D341Med (cell line): ENCODE results near the gene FLCN.
"Not testable (repeated sequence)": the region's sequence is repeated elsewhere in the genome, so short reads cannot be mapped to it uniquely, and the experiment has no call there.

Source experiments
- DNase-seq: peaks from one replicate; pipeline ENCODE4 v3.0.0; 2012; ENCODE audit warnings: low spot score

The FLCN gene

GRCh38 chr17:17237026-17237799 lies at the start of gene FLCN:
Gene FLCN (minus strand): TSS chr17:17237168. CDS start chr17:17228137, 9,031 bp downstream.
- DNase-seq: peak; percentile 86

- DNase-seq: no peak
These were observed 49.0 kb upstream of the FLCN start for GRCh38 chr17:17285951-17286350.

- peak; percentile 92 for DNase-seq
These were observed 43.9 kb upstream of the FLCN start, which contains the start of gene COPS3 for GRCh38 chr17:17280613-17281549. Gene COPS3 (minus strand): TSS chr17:17281246. CDS start chr17:17281186, 60 bp downstream.

- no peak for DNase-seq
These were observed 42.3 kb upstream of the FLCN start for GRCh38 chr17:17279316-17279715.

GRCh38 chr17:17277431-17277830 lies 40.5 kb upstream of the FLCN start:
- not testable (repeated sequence) for DNase-seq

- DNase-seq: no peak
These were observed 39.0 kb upstream of the FLCN start for GRCh38 chr17:17275971-17276370.

GRCh38 chr17:17269926-17270773 lies 33.2 kb upstream of the FLCN start:
- DNase-seq: no peak

- no peak for DNase-seq
These were observed 27.5 kb upstream of the FLCN start for GRCh38 chr17:17264430-17264829.

GRCh38 chr17:17258998-17259397 lies 22.0 kb upstream of the FLCN start:
- DNase-seq: no peak

- no peak for DNase-seq
These were observed 21.0 kb upstream of the FLCN start for GRCh38 chr17:17258011-17258410.

GRCh38 chr17:17256316-17256715 lies 19.3 kb upstream of the FLCN start:
- no peak for DNase-seq

GRCh38 chr17:17255689-17256088 lies 18.7 kb upstream of the FLCN start:
- not testable (repeated sequence) for DNase-seq

- DNase-seq: no peak
These were observed 17.1 kb upstream of the FLCN start for GRCh38 chr17:17254036-17254435.

- no peak for DNase-seq
These were observed 16.4 kb upstream of the FLCN start for GRCh38 chr17:17253406-17253805.

- DNase-seq: no peak
These were observed 15.2 kb upstream of the FLCN start for GRCh38 chr17:17252149-17252661.

- DNase-seq: no peak
These were observed 9.9 kb upstream of the FLCN start for GRCh38 chr17:17246879-17247278.

GRCh38 chr17:17243163-17243562 lies 6.2 kb upstream of the FLCN start:
- no peak for DNase-seq

- no peak for DNase-seq
These were observed 5.3 kb upstream of the FLCN start for GRCh38 chr17:17242246-17242645.

- DNase-seq: no peak
These were observed 4.7 kb upstream of the FLCN start for GRCh38 chr17:17241656-17242055.

- DNase-seq: no peak
These were observed 2.9 kb upstream of the FLCN start for GRCh38 chr17:17239832-17240231.

GRCh38 chr17:17236295-17237025 lies 508 bp downstream of the FLCN start:
- no peak for DNase-seq
